IMR-90 (cell line): ENCODE results near the gene OPALIN. TPM values are rescaled to one million over a fixed set of nuclear protein-coding genes. Genes with fewer than 3 reads are reported as not detected.

Source experiments
- ATAC-seq: fragments of 200-7000 bp; cut with Tn5 transposase; 2 replicates; pipeline ENCODE4 v1.9.1; 2020; ENCODE audit warnings: low read depth, mild to moderate bottlenecking, moderate library complexity
- BruUV-seq: library from RNA; stranded (reverse); fragments of 400-500 nt; replicated peaks from 2 replicates; lab custom pipeline; 2021; lab: Mats Ljungman, UMichigan
- CTCF ChIA-PET: fragments of 300-600 bp; formaldehyde crosslinking; extraction: SDS; loops from one replicate; lab custom pipeline; 2021; ENCODE audit warnings: antibody characterized with exemption; lab: Yijun Ruan, JAX
- POLR2A ChIA-PET: fragments of 300-600 bp; sonication (Branson Sonifier 250); formaldehyde crosslinking; loops from one replicate; lab custom pipeline; 2022; ENCODE audit warnings: antibody characterized with exemption; ENCODE audit not compliant: unreplicated experiment; lab: Charles Lee
- DNase-seq: peaks from one replicate; pipeline ENCODE4 v3.0.0; 2013
- H2AFZ ChIP-seq: replicated peaks from 2 replicates; pipeline ENCODE3; 2013; ENCODE audit warnings: low read length, mild to moderate bottlenecking; ENCODE audit not compliant: poor library complexity
- H2AK5ac ChIP-seq: 2 replicates; pipeline ENCODE4 v1.6.1; 2013; ENCODE audit warnings: low read depth, low read length, inconsistent platforms
- H2AK9ac ChIP-seq: replicated peaks from 2 replicates; pipeline ENCODE3; 2013; ENCODE audit warnings: mild to moderate bottlenecking, low read depth, low read length, moderate library complexity; ENCODE audit not compliant: poor library complexity
- H2BK120ac ChIP-seq: 2 replicates; pipeline ENCODE4 v1.6.1; 2013; ENCODE audit warnings: low read depth, low read length, inconsistent platforms
- H2BK15ac ChIP-seq: 3 replicates; pipeline ENCODE4 v1.6.1; 2013; ENCODE audit warnings: low read depth, low read length, inconsistent platforms
- H2BK20ac ChIP-seq: 2 replicates; pipeline ENCODE4 v1.6.1; 2013; ENCODE audit warnings: low read depth, mild to moderate bottlenecking, inconsistent platforms, low read length, moderate library complexity
- H2BK5ac ChIP-seq: 2 replicates; pipeline ENCODE4 v1.6.1; 2013; ENCODE audit warnings: mild to moderate bottlenecking, low read depth, low read length, inconsistent platforms; ENCODE audit not compliant: poor library complexity, severe bottlenecking
- H3K14ac ChIP-seq: replicated peaks from 2 replicates; pipeline ENCODE4 v1.6.1; 2013; ENCODE audit warnings: low read depth, low read length, inconsistent platforms
- H3K18ac ChIP-seq: 2 replicates; pipeline ENCODE4 v1.6.1; 2013; ENCODE audit warnings: low read depth, low read length, control low read depth
- H3K23ac ChIP-seq: 2 replicates; pipeline ENCODE4 v1.6.1; 2013; ENCODE audit warnings: low read depth, low read length, inconsistent platforms
- H3K27ac ChIP-seq: 2 replicates; pipeline ENCODE4 v1.5.1; 2013; ENCODE audit warnings: mild to moderate bottlenecking, control low read depth, low read length; ENCODE audit not compliant: insufficient read depth
- H3K27me3 ChIP-seq: 2 replicates; pipeline ENCODE4 v1.6.1; 2013; ENCODE audit warnings: low read length; ENCODE audit not compliant: control insufficient read depth, insufficient read depth
- H3K36me3 ChIP-seq: 2 replicates; pipeline ENCODE4 v1.6.1; 2013; ENCODE audit warnings: low read length, mixed read lengths; ENCODE audit not compliant: control insufficient read depth, insufficient read depth
- H3K4ac ChIP-seq: 2 replicates; pipeline ENCODE4 v1.6.1; 2013; ENCODE audit warnings: low read depth, low read length, inconsistent platforms
- H3K4me1 ChIP-seq: 2 replicates; pipeline ENCODE4 v1.6.1; 2013; ENCODE audit warnings: low read length, mixed read lengths; ENCODE audit not compliant: control insufficient read depth, insufficient read depth
- H3K4me2 ChIP-seq: 2 replicates; pipeline ENCODE4 v1.6.1; 2013; ENCODE audit warnings: low read depth, mild to moderate bottlenecking, control low read depth, low read length, moderate library complexity
- H3K4me3 ChIP-seq: 2 replicates; pipeline ENCODE4 v1.5.1; 2013; ENCODE audit warnings: low read depth, mild to moderate bottlenecking, control low read depth, low read length, moderate library complexity; ENCODE audit not compliant: insufficient read depth
- H3K56ac ChIP-seq: 2 replicates; pipeline ENCODE4 v1.6.1; 2013; ENCODE audit warnings: low read length, inconsistent platforms; ENCODE audit not compliant: insufficient read depth; ENCODE audit errors: extremely low read depth
- H3K79me1 ChIP-seq, 2 experiments: 2 replicates each; pipeline ENCODE4 v1.6.1; 2013; ENCODE audit warnings: low read length in 2 of 2, inconsistent platforms in 1 of 2, low read depth in 1 of 2
- H3K9ac ChIP-seq: 2 replicates; pipeline ENCODE4 v1.6.1; 2013; ENCODE audit warnings: low read depth, low read length, control low read depth
- H3K9me1 ChIP-seq: 2 replicates; pipeline ENCODE4 v1.6.1; 2013; ENCODE audit warnings: low read length, inconsistent platforms; ENCODE audit not compliant: insufficient read depth
- H3K9me3 ChIP-seq: 2 replicates; pipeline ENCODE4 v1.6.1; 2013; ENCODE audit warnings: low read length; ENCODE audit not compliant: control insufficient read depth, insufficient read depth
- H4K20me1 ChIP-seq: 2 replicates; pipeline ENCODE4 v1.6.1; 2013; ENCODE audit warnings: low read length, inconsistent platforms; ENCODE audit not compliant: insufficient read depth
- H4K5ac ChIP-seq: 2 replicates; pipeline ENCODE4 v1.6.1; 2013; ENCODE audit warnings: mild to moderate bottlenecking, low read depth, low read length, control low read depth
- H4K8ac ChIP-seq, 2 experiments: 2 replicates each; pipeline ENCODE4 v1.6.1; 2013; ENCODE audit warnings: low read depth in 2 of 2, low read length in 2 of 2, control low read depth in 1 of 2, inconsistent platforms in 1 of 2
- H4K91ac ChIP-seq: 2 replicates; pipeline ENCODE4 v1.6.1; 2013; ENCODE audit warnings: low read depth, low read length, inconsistent platforms; ENCODE audit not compliant: insufficient read depth
- CTCF ChIP-seq: conservative IDR thresholded peaks from 2 replicates; pipeline ENCODE4 v1.5.1; 2012; ENCODE audit warnings: mild to moderate bottlenecking, low read depth, low read length, improper control_type of control experiment
- MAFK ChIP-seq: IDR thresholded peaks from 2 replicates; pipeline ENCODE4 v1.6.1; 2012; ENCODE audit warnings: low read depth, low read length, improper control_type of control experiment
- RAD21 ChIP-seq: IDR thresholded peaks from 2 replicates; pipeline ENCODE4 v1.6.1; 2012; ENCODE audit warnings: low read length, improper control_type of control experiment
- RCOR1 ChIP-seq: IDR thresholded peaks from 2 replicates; pipeline ENCODE4 v1.6.1; 2012; ENCODE audit warnings: mild to moderate bottlenecking, low read length, improper control_type of control experiment; ENCODE audit not compliant: insufficient replicate concordance
- WGBS, 2 experiments: methylation state at CpG; one replicate each; pipeline versions ENCODE4 v1.1.5 to v1.1.7; 2013; ENCODE audit warnings: missing lambda C conversion rate in 2 of 2; ENCODE audit not compliant: insufficient read length in 1 of 2; ENCODE audit errors: extremely low coverage in 2 of 2; 5-methylcytosine and 5-hydroxymethylcytosine counted together
- dilution Hi-C: fragments of 300-500 bp; cut with HindIII; formaldehyde crosslinking; loops from one replicate; pipeline ENCODE4 v1.14.3; 2018; ENCODE audit warnings: low sequenced_read_pairs; ENCODE audit not compliant: unreplicated experiment
- in situ Hi-C: fragments of 300-500 bp; cut with MboI; formaldehyde crosslinking; loops from 3 replicates; pipeline ENCODE4 v1.14.3; 2019; ENCODE audit warnings: low sequenced_read_pairs, inconsistent platforms, mixed read lengths
- intact Hi-C: fragments of 100-400 bp; cut with micrococcal nuclease; formaldehyde crosslinking; loops from 2 replicates; pipeline ENCODE4 v1.10.0; 2022
- polyA plus RNA-seq, 3 experiments: library from polyadenylated mRNA; depleted of rRNA; stranded (reverse); fragments of >200 nt; gene quantifications; 2 replicates each; pipeline ENCODE4 v1.2.3, GENCODE V29; 2012; ENCODE audit warnings: low replicate concordance in 1 of 3
- total RNA-seq: library from RNA; depleted of rRNA; stranded (reverse); fragments of >200 nt; gene quantifications from 2 replicates; pipeline ENCODE4 v1.2.3, GENCODE V29; 2012

Gene OPALIN
- total and polyA plus RNA-seq, 2 of the 4 experiments (the other 2 are of a cell fraction): not detected

GRCh38 chr10:96325719-96326373, 33.0 kb downstream of the OPALIN start:
- CTCF ChIA-PET: no interaction called here
- TF ChIP-seq RAD21 (no peak), RCOR1 (no peak), CTCF (no peak), MAFK (no peak)
- no peak overlapping the region for H2AK9ac ChIP-seq

More at GRCh38 chr10:96325719-96326373, 33.0 kb downstream of the OPALIN start:
- no CpG with 5 or more reads among the region's 4 CpGs for WGBS, 2 experiments
- ATAC-seq (no peak), DNase-seq (no peak)
- Histone ChIP-seq H3K18ac (no peak overlapping the region), H3K9me3 (no peaks in the 10 kb centered on the region), H3K4me2 (no peak overlapping the region), H2AK5ac (no peak overlapping the region), H2BK20ac (no peak overlapping the region), H3K9me1 (no peaks in the 10 kb centered on the region), H2BK5ac (no peak overlapping the region), H3K27ac (no peak overlapping the region), H4K20me1 (no peaks in the 10 kb centered on the region), H3K14ac (no peak overlapping the region), H3K79me1 (no peaks in the 10 kb centered on the region), H3K23ac (no peak overlapping the region), H2AFZ (no peak overlapping the region), H3K36me3 (no peaks in the 10 kb centered on the region), H3K4me1 (no peaks in the 10 kb centered on the region), H4K8ac (no peak overlapping the region), H3K4ac (no peak overlapping the region), H3K9ac (no peak overlapping the region), H2BK15ac (no peak overlapping the region), H3K27me3 (no peaks in the 10 kb centered on the region), H4K91ac (no peak overlapping the region), H3K4me3 (no peak overlapping the region), H4K5ac (no peak overlapping the region), H2BK120ac (no peak overlapping the region), H3K56ac (no peak overlapping the region)
- POLR2A ChIA-PET: no interaction called here
- in situ Hi-C loops: no loop called here
- intact Hi-C loops: no loop called here
- dilution Hi-C loops: no loop called here
- no TSS peak for BruUV-seq
